Caki2 (cell line): ENCODE results near the gene ZNF184. TPM values are rescaled to one million over a fixed set of nuclear protein-coding genes. Genes with fewer than 3 reads are reported as not detected.

ENCODE experiments used
- DNase-seq: peaks from one replicate; pipeline ENCODE4 v3.0.0-alpha.2; 2015; ENCODE audit warnings: low read depth
- in situ Hi-C: cut with HindIII; loops from 2 replicates; pipeline ENCODE4 v1.10.0; 2016; ENCODE audit warnings: low sequenced_read_pairs, low pct_unique_long_range_greater_than_20kb, mixed read lengths
- total RNA-seq: library from RNA; depleted of rRNA; stranded (reverse); fragments of >200 nt; shearing (Covaris generic); gene quantifications from 2 replicates; pipeline ENCODE4 v1.2.3, GENCODE V29; 2014; ENCODE audit warnings: low replicate concordance

Gene ZNF184
- total RNA-seq, 1 experiment from 2014 or later: 13.8 TPM

DNA sequence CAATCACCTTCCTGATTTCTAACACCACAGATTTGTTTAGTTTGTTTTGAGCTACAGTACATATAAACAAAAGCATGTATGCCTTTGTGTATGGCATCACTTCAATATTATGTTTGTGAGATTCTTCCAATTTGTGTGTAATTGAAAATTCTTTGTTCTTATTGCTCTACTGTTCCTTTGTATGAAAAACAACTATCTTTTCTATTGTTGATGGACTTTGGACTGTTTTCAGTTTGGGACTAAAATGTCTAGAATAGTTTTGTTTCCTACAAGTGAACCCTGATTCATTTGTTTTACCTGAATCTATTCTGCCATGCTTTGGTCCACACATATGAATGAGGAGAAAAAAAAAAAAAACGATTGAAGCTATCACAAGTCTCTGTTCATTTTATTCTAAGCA, 21.2 kb upstream of the ZNF184 start:
- DNase-seq: no peak
- in situ Hi-C loops: no loop called here

DNA sequence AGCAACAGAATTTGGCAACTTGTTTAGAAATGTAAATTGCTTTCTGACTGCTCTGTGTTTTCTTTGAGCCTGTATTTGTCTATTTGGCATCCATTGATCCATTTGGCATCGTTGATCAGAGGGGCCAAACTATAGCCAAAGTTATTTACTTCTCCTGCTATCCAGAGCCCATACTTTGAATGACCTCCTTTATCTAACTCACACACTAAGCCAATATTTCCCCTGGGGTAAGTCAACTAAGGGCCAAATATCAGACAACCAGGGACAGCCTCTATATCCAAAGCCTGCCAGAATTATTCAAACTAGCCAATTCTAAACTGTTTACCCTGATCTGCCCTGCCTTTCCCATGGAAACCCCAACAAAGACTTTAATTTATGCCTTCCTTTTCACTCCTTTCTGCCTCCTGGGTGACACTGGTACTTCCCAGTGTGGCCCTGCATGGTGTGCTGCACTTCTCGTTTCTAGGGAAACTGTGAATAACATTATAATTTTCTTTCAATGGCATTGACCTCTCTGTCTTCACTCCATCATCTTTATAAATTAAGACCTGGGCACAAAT, 19.8 kb upstream of the ZNF184 start:
- in situ Hi-C loops: no loop called here
- DNase-seq: no peak

DNA sequence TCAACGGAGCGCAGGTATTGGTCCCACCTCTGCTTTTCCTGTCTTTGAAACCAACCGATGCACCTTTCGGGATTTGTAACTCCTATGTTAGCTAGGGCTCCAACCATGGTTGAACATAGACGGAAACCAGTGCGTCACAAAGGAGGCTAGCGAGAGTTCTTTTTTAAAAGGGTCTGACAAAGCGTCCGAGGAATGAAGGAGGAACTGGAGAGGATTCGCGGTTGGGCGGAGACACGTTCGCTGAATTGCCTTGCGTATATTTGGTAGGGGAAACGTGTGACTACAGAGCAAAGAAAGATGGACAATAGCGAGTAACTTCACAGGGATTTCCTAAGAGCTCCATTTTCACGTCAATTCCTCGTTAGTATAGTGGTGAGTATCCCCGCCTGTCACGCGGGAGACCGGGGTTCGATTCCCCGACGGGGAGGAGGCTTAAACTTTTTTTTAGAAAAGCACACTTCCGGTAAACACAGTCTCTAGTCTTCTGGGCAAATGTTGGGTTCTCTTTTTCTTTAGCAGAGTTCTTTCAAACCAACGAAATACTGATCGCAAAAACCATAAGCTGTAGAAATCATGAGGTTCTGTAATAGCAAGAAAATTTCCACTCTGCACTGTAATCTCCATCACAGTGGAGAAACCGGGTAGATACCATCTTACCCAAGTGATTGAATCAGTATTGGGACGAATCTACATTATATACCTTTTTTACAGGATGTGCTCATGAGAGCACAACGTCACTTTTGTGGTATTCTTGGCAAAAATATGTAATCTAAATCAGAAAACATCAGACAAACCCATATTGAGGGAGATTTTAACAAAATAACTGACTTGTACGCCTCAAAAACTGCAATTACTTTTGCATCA, 6.6 kb upstream of the ZNF184 start:
- DNase-seq: peak; percentile 91
- in situ Hi-C loops: no loop called here

DNA sequence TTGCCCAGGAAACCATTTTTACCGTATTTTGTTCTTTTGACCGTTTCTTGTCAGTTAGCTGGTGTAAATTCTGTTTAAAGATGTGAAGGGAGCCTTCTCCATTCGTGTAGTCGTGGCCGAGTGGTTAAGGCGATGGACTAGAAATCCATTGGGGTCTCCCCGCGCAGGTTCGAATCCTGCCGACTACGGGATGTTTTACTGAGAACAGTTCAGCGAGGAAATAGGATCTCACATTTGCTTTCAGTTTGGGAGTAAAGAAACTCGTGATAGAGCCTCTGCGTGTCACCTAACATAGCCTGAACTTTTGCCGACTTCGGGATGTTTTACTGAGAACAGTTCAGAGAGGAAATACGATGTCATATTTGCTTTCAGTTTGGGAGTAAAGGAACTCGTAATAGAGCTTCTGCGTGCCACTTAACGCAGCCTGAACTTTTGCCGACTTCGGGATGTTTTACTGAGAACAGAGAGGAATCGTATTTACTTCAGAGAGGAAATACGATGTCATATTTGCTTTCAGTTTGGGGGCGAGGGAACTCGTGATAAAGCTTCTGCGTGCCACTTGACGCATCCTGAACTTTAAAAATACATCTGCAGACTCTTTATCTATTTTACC, 5.9 kb upstream of the ZNF184 start:
- in situ Hi-C loops: no loop called here
- DNase-seq: peak; percentile 94

- in situ Hi-C loops: no loop called here
- no peak for DNase-seq
Measured at GRCh38 chr6:27478141-27478705, 5.3 kb upstream of the ZNF184 start.

GRCh38 chr6:27477318-27478013, 4.6 kb upstream of the ZNF184 start:
- peak; percentile 32 for DNase-seq
- in situ Hi-C loops: no loop called here

GRCh38 chr6:27476090-27476489, 3.2 kb upstream of the ZNF184 start:
- in situ Hi-C loops: no loop called here
- DNase-seq: no peak

- in situ Hi-C loops: no loop called here
- DNase-seq: no peak
Measured at GRCh38 chr6:27474672-27475071, 1.8 kb upstream of the ZNF184 start.

GRCh38 chr6:27474172-27474465, 1.2 kb upstream of the ZNF184 start:
- in situ Hi-C loops: no loop called here

DNA sequence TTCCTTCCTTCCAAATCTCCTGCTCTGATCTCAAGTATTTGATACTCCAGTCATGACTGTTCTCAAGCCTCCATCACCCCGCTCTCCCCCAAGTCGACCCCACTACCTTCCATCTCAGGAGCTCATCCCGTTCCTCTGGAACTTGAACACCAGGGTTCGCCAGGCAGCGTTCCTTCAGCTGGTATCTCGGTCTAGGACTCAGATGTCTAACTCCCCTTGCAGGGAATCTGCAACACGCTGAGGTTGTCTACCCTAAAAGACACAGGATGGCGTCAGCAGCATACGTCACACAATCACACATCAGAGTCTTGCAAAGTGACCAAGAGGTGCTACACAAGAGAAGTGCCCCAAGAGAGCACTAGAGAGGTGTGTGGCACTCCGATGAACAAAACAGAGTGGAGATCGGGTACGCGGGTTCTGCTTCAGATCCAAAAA, 706 bp downstream of the ZNF184 start:
- in situ Hi-C loops: no loop called here
- DNase-seq: no peak

More at GRCh38 chr6:27474172-27474465, 1.2 kb upstream of the ZNF184 start:
- DNase-seq: no peak

GRCh38 chr6:27471365-27472115, 1.4 kb downstream of the ZNF184 start:
- peak; percentile 6 for DNase-seq
- in situ Hi-C loops: no loop called here

- in situ Hi-C loops: no loop called here
- DNase-seq: no peak
Measured at GRCh38 chr6:27470023-27470422, 2.9 kb downstream of the ZNF184 start.

DNA sequence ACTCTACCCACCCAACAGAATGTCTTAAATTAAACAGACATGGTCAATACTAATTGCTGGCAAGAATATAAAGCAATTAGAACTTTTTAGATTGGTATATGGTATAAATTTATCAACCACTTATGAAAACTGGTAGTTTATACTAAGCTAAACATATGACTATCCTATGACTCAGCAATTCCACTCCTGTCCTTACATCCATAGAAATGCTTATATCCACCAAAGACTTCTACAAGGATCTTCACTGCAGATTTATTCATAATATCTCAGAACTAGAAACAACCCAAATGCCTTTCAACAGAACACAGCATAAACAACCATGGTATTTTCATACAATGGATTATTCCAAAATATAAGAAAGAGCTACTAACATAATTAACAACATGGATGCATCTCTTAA, 4.6 kb downstream of the ZNF184 start:
- DNase-seq: no peak
- in situ Hi-C loops: no loop called here

DNA sequence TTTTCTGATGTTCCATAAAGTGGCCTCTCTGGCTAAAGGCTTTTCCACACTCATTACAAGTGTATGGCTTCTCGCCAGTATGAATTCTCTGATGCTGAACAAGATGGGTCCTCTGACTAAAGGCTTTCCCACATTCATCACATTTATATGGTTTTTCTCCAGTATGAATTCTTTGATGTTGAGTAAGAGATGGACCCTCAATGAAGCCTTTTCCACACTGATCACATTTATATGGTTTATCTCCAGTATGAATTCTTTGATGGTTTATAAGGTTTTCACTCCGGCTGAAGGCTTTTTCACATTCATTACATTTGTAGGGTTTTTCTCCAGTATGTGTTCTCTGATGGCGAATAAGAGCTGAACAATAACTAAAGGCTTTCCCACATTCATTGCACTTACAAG, 20.4 kb downstream of the ZNF184 start:
- in situ Hi-C loops: no loop called here
- peak; percentile 37 for DNase-seq

GRCh38 chr6:27451660-27452390, 21.1 kb downstream of the ZNF184 start:
- DNase-seq: no peak
- in situ Hi-C loops: no loop called here

GRCh38 chr6:27448456-27448855, 24.4 kb downstream of the ZNF184 start:
- DNase-seq: no peak
- in situ Hi-C loops: no loop called here

- no peak for DNase-seq
- in situ Hi-C loops: no loop called here
Measured at GRCh38 chr6:27442932-27443331, 30.0 kb downstream of the ZNF184 start.
